GM23338 (cell line): ENCODE results near the gene CRTC1. TPM values are rescaled to one million over a fixed set of nuclear protein-coding genes. Genes with fewer than 3 reads are reported as not detected.

ENCODE experiments used
- ATAC-seq: fragments of 200-7000 bp; cut with Tn5 transposase; 3 replicates; pipeline ENCODE4 v1.9.1; 2020
- DNase-seq: peaks from one replicate; pipeline ENCODE4 v3.0.0-alpha.2; 2015; ENCODE audit warnings: low spot score
- H2AFZ ChIP-seq: fragments of 200-600 bp; sonication (generic); 2 replicates; pipeline ENCODE4 v1.8.0; 2016; ENCODE audit warnings: antibody characterized with exemption, mild to moderate bottlenecking, moderate library complexity
- H3F3A ChIP-seq: fragments of 200-600 bp; sonication (generic); replicated peaks from 2 replicates; pipeline ENCODE4 v1.8.0; 2017; ENCODE audit warnings: antibody characterized with exemption, mixed run types, low read depth
- H3K27ac ChIP-seq: fragments of 200-600 bp; sonication (generic); 2 replicates; pipeline ENCODE4 v1.6.1; 2016; ENCODE audit warnings: low read depth
- H3K27me3 ChIP-seq: fragments of 200-600 bp; sonication (generic); 2 replicates; pipeline ENCODE4 v1.8.0; 2016; ENCODE audit warnings: mild to moderate bottlenecking, mixed run types, moderate library complexity; ENCODE audit not compliant: insufficient read depth
- H3K36me3 ChIP-seq: fragments of 200-600 bp; sonication (generic); 2 replicates; pipeline ENCODE4 v1.8.0; 2016; ENCODE audit warnings: mild to moderate bottlenecking; ENCODE audit not compliant: insufficient read depth
- H3K4me1 ChIP-seq: fragments of 200-600 bp; sonication (generic); 2 replicates; pipeline ENCODE4 v1.8.0; 2016; ENCODE audit warnings: mild to moderate bottlenecking, moderate library complexity; ENCODE audit not compliant: insufficient read depth
- H3K4me2 ChIP-seq: fragments of 200-600 bp; sonication (generic); 2 replicates; pipeline ENCODE4 v1.7.1; 2017; ENCODE audit warnings: mixed run types
- H3K4me3 ChIP-seq: fragments of 200-600 bp; sonication (generic); 2 replicates; pipeline ENCODE4 v1.6.1; 2016; ENCODE audit warnings: mixed run types
- H3K79me2 ChIP-seq: fragments of 200-600 bp; sonication (generic); replicated peaks from 2 replicates; pipeline ENCODE4 v1.8.0; 2017; ENCODE audit warnings: mild to moderate bottlenecking; ENCODE audit not compliant: insufficient read depth
- H3K9me2 ChIP-seq: fragments of 200-600 bp; sonication (generic); 2 replicates; pipeline ENCODE4 v1.8.0; 2017; ENCODE audit not compliant: insufficient read depth
- H4K20me1 ChIP-seq: fragments of 200-600 bp; sonication (generic); replicated peaks from 2 replicates; pipeline ENCODE4 v1.8.0; 2017; ENCODE audit warnings: mild to moderate bottlenecking; ENCODE audit not compliant: insufficient read depth
- H3K27ac Mint-ChIP-seq: 2 replicates; pipeline ENCODE4 v1.8.0; 2020; ENCODE audit warnings: inconsistent platforms, mild to moderate bottlenecking, moderate library complexity, mixed read lengths
- H3K27me3 Mint-ChIP-seq: 3 replicates; pipeline ENCODE4 v1.8.0; 2022; ENCODE audit warnings: low read depth, mild to moderate bottlenecking, moderate library complexity, mixed read lengths, inconsistent platforms; ENCODE audit not compliant: insufficient read depth, poor library complexity
- H3K36me3 Mint-ChIP-seq: 3 replicates; pipeline ENCODE4 v1.8.0; 2021; ENCODE audit warnings: low read depth, mild to moderate bottlenecking, inconsistent platforms, moderate library complexity, mixed read lengths
- H3K4me1 Mint-ChIP-seq: 3 replicates; pipeline ENCODE4 v1.8.0; 2020; ENCODE audit warnings: mild to moderate bottlenecking, inconsistent platforms, mixed read lengths
- H3K4me3 Mint-ChIP-seq: 3 replicates; pipeline ENCODE4 v1.8.0; 2021; ENCODE audit warnings: moderate library complexity, mild to moderate bottlenecking, inconsistent platforms, mixed read lengths
- H3K9me3 Mint-ChIP-seq: 3 replicates; pipeline ENCODE4 v1.8.0; 2020; ENCODE audit warnings: moderate library complexity, mild to moderate bottlenecking, inconsistent platforms, mixed read lengths
- EZH2 ChIP-seq: fragments of 200-600 bp; sonication (generic); IDR thresholded peaks from one replicate; pipeline ENCODE4 v1.8.0; 2017; ENCODE audit warnings: antibody characterized with exemption, mild to moderate bottlenecking, low read depth; ENCODE audit not compliant: unreplicated experiment
- REST ChIP-seq: IDR thresholded peaks from one replicate; pipeline ENCODE4 v1.6.1; 2018; ENCODE audit warnings: antibody characterized with exemption; ENCODE audit not compliant: unreplicated experiment
- STAT1 ChIP-seq: IDR thresholded peaks from one replicate; pipeline ENCODE4 v1.6.1; 2016; ENCODE audit warnings: antibody characterized with exemption; ENCODE audit not compliant: unreplicated experiment
- ZNF114 ChIP-seq: fragments of 250-450 bp; sonication (Bioruptor Pico); IDR thresholded peaks from 2 replicates; pipeline ENCODE4 v1.5.0; 2020; ENCODE audit warnings: mild to moderate bottlenecking, moderate library complexity
- ZNF331 ChIP-seq: fragments of 250-450 bp; sonication (Bioruptor Pico); IDR thresholded peaks from 2 replicates; pipeline ENCODE4 v1.5.0; 2020; ENCODE audit warnings: low read depth, mild to moderate bottlenecking, moderate library complexity
- ZNF462 ChIP-seq: fragments of 250-450 bp; sonication (Bioruptor Pico); IDR thresholded peaks from 2 replicates; pipeline ENCODE4 v1.5.0; 2020; ENCODE audit warnings: mild to moderate bottlenecking, moderate library complexity
- polyA plus RNA-seq: library from polyadenylated mRNA; unstranded; fragments of >200 nt; fragmentation: Nextera tagmentation; extraction: Ambion mirVana; gene quantifications from 2 replicates; pipeline ENCODE4 v1.2.1, GENCODE V29; 2016
- total RNA-seq: library from RNA; depleted of rRNA; stranded (reverse); fragments of >200 nt; shearing (Covaris generic); gene quantifications from 2 replicates; pipeline ENCODE4 v1.2.3, GENCODE V29; 2014

CRTC1 gene
- total and polyA plus RNA-seq, 2 experiments from 2014 or later, result 5.4 to 8.4 TPM

- no peaks in the 10 kb centered on the region for H3K36me3 Mint-ChIP-seq
- H4K20me1 ChIP-seq, result peaks cover 51% of the 10 kb centered on the region
- no peak for ATAC-seq
- no peak overlapping the region for H3K27ac ChIP-seq
- no peaks in the 10 kb centered on the region for H3K27me3 ChIP-seq
- peaks cover 24% of the 10 kb centered on the region for H3K4me1 ChIP-seq
- H3K27ac Mint-ChIP-seq, result no peak overlapping the region
- no peak overlapping the region for H2AFZ ChIP-seq
- no peak for TF ChIP-seq REST
- no peak for TF ChIP-seq STAT1
- no peak for TF ChIP-seq ZNF462 (CRISPR knock-in tag)
- TF ChIP-seq EZH2, result no peak
- no peak for TF ChIP-seq ZNF114 (CRISPR knock-in tag)
- TF ChIP-seq ZNF331 (CRISPR knock-in tag), result no peak
- peaks cover 14% of the 10 kb centered on the region for H3F3A ChIP-seq
- no peak overlapping the region for H3K4me2 ChIP-seq
- H3K27me3 Mint-ChIP-seq, result peaks cover 14% of the 10 kb centered on the region
- no peaks in the 10 kb centered on the region for H3K9me2 ChIP-seq
- H3K4me3 Mint-ChIP-seq, result no peak overlapping the region
- no peaks in the 10 kb centered on the region for H3K36me3 ChIP-seq
- H3K4me3 ChIP-seq, result no peak overlapping the region
- H3K9me3 Mint-ChIP-seq, result no peaks in the 10 kb centered on the region
- H3K4me1 Mint-ChIP-seq, result peaks cover 26% of the 10 kb centered on the region
- peaks cover 46% of the 10 kb centered on the region for H3K79me2 ChIP-seq
- no peak for DNase-seq
Measured at GRCh38 chr19:18704971-18705370, 21.5 kb downstream of the CRTC1 start.
